HepG2 (cell line): ENCODE measurements around the gene NRP1. TPM values are rescaled to one million over a fixed set of nuclear protein-coding genes. Genes with fewer than 3 reads are reported as not detected.

Source experiments
- FOSL2 ChIP-seq: sonication (generic); formaldehyde crosslinking; IDR thresholded peaks from 2 replicates; pipeline ENCODE4 v1.4.0; 2020; ENCODE audit warnings: missing genetic modification reagents
- HMG20B ChIP-seq: conservative IDR thresholded peaks from 2 replicates; pipeline ENCODE4 v1.6.1; 2016; ENCODE audit warnings: missing genetic modification reagents, missing compliant biosample characterization
- HNRNPL ChIP-seq: fragments of 200-400 bp; formaldehyde crosslinking; IDR thresholded peaks from 2 replicates; pipeline ENCODE4 v1.6.1; 2017; ENCODE audit warnings: mild to moderate bottlenecking, low read depth, low read length
- KLF13 ChIP-seq: sonication (generic); formaldehyde crosslinking; IDR thresholded peaks from 2 replicates; pipeline ENCODE4 v1.4.0; 2020; ENCODE audit warnings: mild to moderate bottlenecking, missing genetic modification reagents
- RFXAP ChIP-seq: sonication (generic); formaldehyde crosslinking; IDR thresholded peaks from 2 replicates; pipeline ENCODE4 v1.4.0; 2020; ENCODE audit warnings: missing genetic modification reagents, borderline replicate concordance
- SOX13 ChIP-seq, 3 experiments: fragments of 450-650 bp in 1 of 3; sonication (generic) in 1 of 3; formaldehyde crosslinking in 1 of 3; IDR thresholded peaks in 2 of 3; conservative IDR thresholded peaks in 1 of 3; 2 replicates each; pipeline versions ENCODE4 v1.5.0 to v1.6.1; 2016 to 2020; ENCODE audit warnings: antibody characterized with exemption in 1 of 3, mild to moderate bottlenecking in 1 of 3, missing compliant biosample characterization in 1 of 3, missing genetic modification reagents in 1 of 3, moderate library complexity in 1 of 3
- SOX5 ChIP-seq: IDR thresholded peaks from 2 replicates; pipeline ENCODE4 v1.6.1; 2016; ENCODE audit warnings: borderline replicate concordance
- ZNF484 ChIP-seq: sonication (generic); formaldehyde crosslinking; IDR thresholded peaks from 2 replicates; pipeline ENCODE4 v1.5.1; 2020; ENCODE audit warnings: mild to moderate bottlenecking, low read depth, missing genetic modification reagents, borderline replicate concordance
- ZNF672 ChIP-seq: sonication (generic); formaldehyde crosslinking; IDR thresholded peaks from 2 replicates; pipeline ENCODE4 v1.8.1; 2022; ENCODE audit warnings: missing genetic modification reagents
- ZNF747 ChIP-seq: sonication (generic); formaldehyde crosslinking; IDR thresholded peaks from 2 replicates; pipeline ENCODE4 v1.8.1; 2023; ENCODE audit warnings: missing genetic modification reagents, mild to moderate bottlenecking, borderline replicate concordance
- ZSCAN31 ChIP-seq: sonication (generic); formaldehyde crosslinking; IDR thresholded peaks from 2 replicates; pipeline ENCODE4 v1.5.0; 2020; ENCODE audit warnings: low read depth, mild to moderate bottlenecking, missing genetic modification reagents
- polyA plus RNA-seq, 8 experiments: library from polyadenylated mRNA; depleted of rRNA in 3 of 8; stranded (reverse) in 7 of 8; unstranded in 1 of 8; fragments of >200 nt; fragmentation: Illumina TruSeq in 4 of 8; extraction: Trizol in 4 of 8; gene quantifications; 2 replicates each; pipeline versions ENCODE4 v1.2.1 to v1.2.3, GENCODE V29; 2011 to 2016; ENCODE audit warnings: low read depth in 4 of 8, missing spikeins in 1 of 8, mixed read lengths in 1 of 8; ENCODE audit not compliant: insufficient read depth in 1 of 8
- total RNA-seq, 5 experiments: library from RNA; depleted of rRNA; stranded (reverse); fragments of >200 nt; fragmentation: Illumina TruSeq; extraction: Trizol; gene quantifications; 2 replicates each; pipeline ENCODE4 v1.2.3, GENCODE V29; 2016; ENCODE audit warnings: low read depth in 1 of 5
- TF ChIP-seq, protein P1 (sequence below): sonication (generic); formaldehyde crosslinking; IDR thresholded peaks from 2 replicates; pipeline ENCODE4 v1.4.0; 2020; ENCODE audit warnings: missing genetic modification reagents
- TF ChIP-seq, protein P2 (sequence below): sonication (generic); formaldehyde crosslinking; IDR thresholded peaks from 2 replicates; pipeline ENCODE4 v1.4.0; 2020; ENCODE audit warnings: missing genetic modification reagents
- TF ChIP-seq, protein P3 (sequence below): sonication (generic); formaldehyde crosslinking; IDR thresholded peaks from 2 replicates; pipeline ENCODE4 v1.5.1; 2020; ENCODE audit warnings: mild to moderate bottlenecking, missing genetic modification reagents
- TF ChIP-seq, protein P4 (sequence below): IDR thresholded peaks from 2 replicates; pipeline ENCODE4 v1.6.1; 2016; ENCODE audit warnings: missing compliant biosample characterization, missing genetic modification reagents, borderline replicate concordance

The NRP1 gene
- total and polyA plus RNA-seq, 2 of the 13 experiments (the other 11 are each of a cell fraction or from before 2014, with no cell fraction given), result 5.3 to 5.8 TPM

DNA sequence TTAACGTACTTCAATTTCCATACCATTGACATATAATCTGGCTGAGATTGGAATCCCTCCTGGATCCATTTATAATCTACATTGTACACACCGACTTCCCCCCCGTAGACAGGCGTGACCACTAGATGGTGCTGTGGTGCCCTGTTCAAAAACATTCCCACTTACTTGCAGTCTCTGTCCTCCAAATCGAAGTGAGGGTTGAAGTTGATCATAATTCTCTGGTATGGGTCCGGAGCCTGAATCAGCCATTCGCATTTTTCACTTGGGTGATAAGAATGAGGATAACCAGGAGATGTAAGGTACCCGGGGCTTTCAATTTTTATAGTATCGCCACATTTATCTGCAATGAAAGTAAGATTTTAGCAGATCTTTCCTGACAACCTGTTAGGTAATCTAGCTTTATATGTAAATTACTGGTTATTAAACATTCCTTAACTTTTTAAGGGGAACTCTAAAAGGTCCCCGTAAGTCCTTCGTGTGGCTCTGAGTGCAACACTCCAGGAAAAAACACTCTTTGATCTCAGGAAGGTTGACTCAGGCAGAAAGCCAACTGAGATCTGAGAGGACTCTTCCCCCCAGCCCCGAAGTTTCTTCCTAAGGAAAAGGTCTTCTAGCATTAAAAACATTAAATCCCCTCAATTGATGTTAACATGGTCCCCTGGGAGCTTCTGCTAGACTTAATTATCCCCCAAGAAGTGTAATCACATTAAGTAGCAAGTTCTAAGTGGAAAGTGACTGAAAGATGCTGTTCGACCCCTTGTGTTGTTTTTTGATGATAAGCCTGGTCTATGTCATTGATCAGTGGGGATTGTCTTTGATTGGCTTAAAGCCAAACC is 3.7 kb downstream of the NRP1 start (continued):
- TF ChIP-seq ZNF747 (CRISPR knock-in tag) (no peak), RFXAP (CRISPR knock-in tag) (no peak), FOSL2 (peak; percentile 32; the same call in 1 of the 2 replicates), HNRNPL (no peak), ZSCAN31 (CRISPR knock-in tag) (no peak), KLF13 (CRISPR knock-in tag) (no peak), ZNF672 (CRISPR knock-in tag) (no peak), ZNF484 (CRISPR knock-in tag) (no peak), SOX13 (IDR thresholded peaks at IDR 0.05) (no peak), SOX13 (CRISPR knock-in tag; conservative IDR thresholded peaks at IDR 0.05 in 1 of 2, IDR thresholded peaks at IDR 0.05 in 1 of 2) (peak in 1 of 2 experiments; percentile 40; a peak in 1 of 4 replicates), HMG20B (0 out of 2 replicates have a peak, but pooled peaks have one; percentile 23), SOX5 (CRISPR knock-in tag) (peak; percentile 5; the same call in 1 of the 2 replicates)
- TF ChIP-seq, protein P1, sequence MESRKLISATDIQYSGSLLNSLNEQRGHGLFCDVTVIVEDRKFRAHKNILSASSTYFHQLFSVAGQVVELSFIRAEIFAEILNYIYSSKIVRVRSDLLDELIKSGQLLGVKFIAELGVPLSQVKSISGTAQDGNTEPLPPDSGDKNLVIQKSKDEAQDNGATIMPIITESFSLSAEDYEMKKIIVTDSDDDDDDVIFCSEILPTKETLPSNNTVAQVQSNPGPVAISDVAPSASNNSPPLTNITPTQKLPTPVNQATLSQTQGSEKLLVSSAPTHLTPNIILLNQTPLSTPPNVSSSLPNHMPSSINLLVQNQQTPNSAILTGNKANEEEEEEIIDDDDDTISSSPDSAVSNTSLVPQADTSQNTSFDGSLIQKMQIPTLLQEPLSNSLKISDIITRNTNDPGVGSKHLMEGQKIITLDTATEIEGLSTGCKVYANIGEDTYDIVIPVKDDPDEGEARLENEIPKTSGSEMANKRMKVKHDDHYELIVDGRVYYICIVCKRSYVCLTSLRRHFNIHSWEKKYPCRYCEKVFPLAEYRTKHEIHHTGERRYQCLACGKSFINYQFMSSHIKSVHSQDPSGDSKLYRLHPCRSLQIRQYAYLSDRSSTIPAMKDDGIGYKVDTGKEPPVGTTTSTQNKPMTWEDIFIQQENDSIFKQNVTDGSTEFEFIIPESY (CRISPR knock-in tag), result no peak
- TF ChIP-seq, protein P2, sequence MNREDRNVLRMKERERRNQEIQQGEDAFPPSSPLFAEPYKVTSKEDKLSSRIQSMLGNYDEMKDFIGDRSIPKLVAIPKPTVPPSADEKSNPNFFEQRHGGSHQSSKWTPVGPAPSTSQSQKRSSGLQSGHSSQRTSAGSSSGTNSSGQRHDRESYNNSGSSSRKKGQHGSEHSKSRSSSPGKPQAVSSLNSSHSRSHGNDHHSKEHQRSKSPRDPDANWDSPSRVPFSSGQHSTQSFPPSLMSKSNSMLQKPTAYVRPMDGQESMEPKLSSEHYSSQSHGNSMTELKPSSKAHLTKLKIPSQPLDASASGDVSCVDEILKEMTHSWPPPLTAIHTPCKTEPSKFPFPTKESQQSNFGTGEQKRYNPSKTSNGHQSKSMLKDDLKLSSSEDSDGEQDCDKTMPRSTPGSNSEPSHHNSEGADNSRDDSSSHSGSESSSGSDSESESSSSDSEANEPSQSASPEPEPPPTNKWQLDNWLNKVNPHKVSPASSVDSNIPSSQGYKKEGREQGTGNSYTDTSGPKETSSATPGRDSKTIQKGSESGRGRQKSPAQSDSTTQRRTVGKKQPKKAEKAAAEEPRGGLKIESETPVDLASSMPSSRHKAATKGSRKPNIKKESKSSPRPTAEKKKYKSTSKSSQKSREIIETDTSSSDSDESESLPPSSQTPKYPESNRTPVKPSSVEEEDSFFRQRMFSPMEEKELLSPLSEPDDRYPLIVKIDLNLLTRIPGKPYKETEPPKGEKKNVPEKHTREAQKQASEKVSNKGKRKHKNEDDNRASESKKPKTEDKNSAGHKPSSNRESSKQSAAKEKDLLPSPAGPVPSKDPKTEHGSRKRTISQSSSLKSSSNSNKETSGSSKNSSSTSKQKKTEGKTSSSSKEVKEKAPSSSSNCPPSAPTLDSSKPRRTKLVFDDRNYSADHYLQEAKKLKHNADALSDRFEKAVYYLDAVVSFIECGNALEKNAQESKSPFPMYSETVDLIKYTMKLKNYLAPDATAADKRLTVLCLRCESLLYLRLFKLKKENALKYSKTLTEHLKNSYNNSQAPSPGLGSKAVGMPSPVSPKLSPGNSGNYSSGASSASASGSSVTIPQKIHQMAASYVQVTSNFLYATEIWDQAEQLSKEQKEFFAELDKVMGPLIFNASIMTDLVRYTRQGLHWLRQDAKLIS, result no peak
- TF ChIP-seq, protein P3, sequence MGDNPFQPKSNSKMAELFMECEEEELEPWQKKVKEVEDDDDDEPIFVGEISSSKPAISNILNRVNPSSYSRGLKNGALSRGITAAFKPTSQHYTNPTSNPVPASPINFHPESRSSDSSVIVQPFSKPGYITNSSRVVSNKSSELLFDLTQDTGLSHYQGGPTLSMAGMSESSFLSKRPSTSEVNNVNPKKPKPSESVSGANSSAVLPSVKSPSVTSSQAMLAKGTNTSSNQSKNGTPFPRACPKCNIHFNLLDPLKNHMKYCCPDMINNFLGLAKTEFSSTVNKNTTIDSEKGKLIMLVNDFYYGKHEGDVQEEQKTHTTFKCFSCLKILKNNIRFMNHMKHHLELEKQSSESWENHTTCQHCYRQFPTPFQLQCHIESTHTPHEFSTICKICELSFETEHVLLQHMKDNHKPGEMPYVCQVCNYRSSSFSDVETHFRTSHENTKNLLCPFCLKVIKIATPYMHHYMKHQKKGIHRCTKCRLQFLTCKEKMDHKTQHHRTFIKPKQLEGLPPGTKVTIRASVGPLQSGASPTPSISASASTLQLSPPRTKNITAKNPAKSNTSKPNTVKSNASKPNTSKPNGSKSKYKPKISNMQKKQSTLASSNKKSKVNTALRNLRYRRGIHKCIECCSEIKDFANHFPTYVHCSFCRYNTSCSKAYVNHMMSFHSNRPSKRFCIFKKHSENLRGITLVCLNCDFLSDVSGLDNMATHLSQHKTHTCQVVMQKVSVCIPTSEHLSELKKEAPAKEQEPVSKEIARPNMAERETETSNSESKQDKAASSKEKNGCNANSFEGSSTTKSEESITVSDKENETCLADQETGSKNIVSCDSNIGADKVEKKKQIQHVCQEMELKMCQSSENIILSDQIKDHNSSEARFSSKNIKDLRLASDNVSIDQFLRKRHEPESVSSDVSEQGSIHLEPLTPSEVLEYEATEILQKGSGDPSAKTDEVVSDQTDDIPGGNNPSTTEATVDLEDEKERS (CRISPR knock-in tag), result no peak
- TF ChIP-seq, protein P4, sequence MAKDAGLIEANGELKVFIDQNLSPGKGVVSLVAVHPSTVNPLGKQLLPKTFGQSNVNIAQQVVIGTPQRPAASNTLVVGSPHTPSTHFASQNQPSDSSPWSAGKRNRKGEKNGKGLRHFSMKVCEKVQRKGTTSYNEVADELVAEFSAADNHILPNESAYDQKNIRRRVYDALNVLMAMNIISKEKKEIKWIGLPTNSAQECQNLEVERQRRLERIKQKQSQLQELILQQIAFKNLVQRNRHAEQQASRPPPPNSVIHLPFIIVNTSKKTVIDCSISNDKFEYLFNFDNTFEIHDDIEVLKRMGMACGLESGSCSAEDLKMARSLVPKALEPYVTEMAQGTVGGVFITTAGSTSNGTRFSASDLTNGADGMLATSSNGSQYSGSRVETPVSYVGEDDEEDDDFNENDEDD, result no peak
